PFSK-1 (cell line): ENCODE measurements around the gene TDRD6.

Experiments
- POLR2AphosphoS5 ChIP-seq: IDR thresholded peaks from 2 replicates; pipeline ENCODE4 v1.6.1; 2012; ENCODE audit warnings: low read depth, mild to moderate bottlenecking, control low read depth, low read length, moderate library complexity
- SIN3A ChIP-seq: IDR thresholded peaks from 2 replicates; pipeline ENCODE4 v1.6.1; 2012; ENCODE audit warnings: mild to moderate bottlenecking, low read length, moderate library complexity, borderline replicate concordance; ENCODE audit not compliant: insufficient read depth
- TAF1 ChIP-seq: IDR thresholded peaks from 2 replicates; pipeline ENCODE4 v1.6.1; 2012; ENCODE audit warnings: low read length, control low read depth, borderline replicate concordance; ENCODE audit not compliant: insufficient read depth
- TF ChIP-seq, protein P1 (sequence below), 2 experiments: IDR thresholded peaks; 2 replicates each; pipeline versions ENCODE4 v1.6.1 to v1.8.0; 2011 to 2012; ENCODE audit warnings: low read depth in 2 of 2, low read length in 2 of 2, control low read depth in 1 of 2, inconsistent platforms in 1 of 2, mild to moderate bottlenecking in 1 of 2, moderate library complexity in 1 of 2; ENCODE audit not compliant: insufficient read depth in 1 of 2

DNA sequence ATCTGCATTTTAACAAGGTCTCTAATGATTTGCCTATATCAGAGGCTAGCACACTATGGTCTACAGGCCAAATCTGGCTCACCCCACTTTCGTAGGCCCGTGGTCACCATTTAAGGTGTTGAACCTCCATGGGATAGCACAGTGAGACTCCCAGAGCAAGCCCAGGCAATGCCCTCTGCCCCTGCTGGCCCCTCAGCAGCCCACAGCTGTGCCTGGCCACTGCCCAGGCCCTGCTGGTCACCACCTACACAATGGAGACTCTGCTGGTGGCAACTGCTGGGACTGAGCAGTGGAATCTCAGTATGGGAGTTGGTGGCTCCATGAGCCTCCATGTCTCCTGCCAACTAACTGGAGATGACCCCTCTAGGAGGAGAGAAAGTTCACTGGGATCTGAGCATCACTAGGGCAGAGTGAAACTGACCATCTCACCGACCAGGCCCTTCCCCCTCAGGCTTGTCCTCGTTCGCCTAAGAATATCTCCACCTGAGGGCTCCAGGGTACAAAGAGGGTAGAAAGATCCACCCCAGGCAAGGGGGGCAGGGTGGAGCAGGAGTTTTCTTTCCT lies 61.3 kb downstream of the TDRD6 start:
- no peak for TF ChIP-seq POLR2AphosphoS5
- TF ChIP-seq, protein P1, sequence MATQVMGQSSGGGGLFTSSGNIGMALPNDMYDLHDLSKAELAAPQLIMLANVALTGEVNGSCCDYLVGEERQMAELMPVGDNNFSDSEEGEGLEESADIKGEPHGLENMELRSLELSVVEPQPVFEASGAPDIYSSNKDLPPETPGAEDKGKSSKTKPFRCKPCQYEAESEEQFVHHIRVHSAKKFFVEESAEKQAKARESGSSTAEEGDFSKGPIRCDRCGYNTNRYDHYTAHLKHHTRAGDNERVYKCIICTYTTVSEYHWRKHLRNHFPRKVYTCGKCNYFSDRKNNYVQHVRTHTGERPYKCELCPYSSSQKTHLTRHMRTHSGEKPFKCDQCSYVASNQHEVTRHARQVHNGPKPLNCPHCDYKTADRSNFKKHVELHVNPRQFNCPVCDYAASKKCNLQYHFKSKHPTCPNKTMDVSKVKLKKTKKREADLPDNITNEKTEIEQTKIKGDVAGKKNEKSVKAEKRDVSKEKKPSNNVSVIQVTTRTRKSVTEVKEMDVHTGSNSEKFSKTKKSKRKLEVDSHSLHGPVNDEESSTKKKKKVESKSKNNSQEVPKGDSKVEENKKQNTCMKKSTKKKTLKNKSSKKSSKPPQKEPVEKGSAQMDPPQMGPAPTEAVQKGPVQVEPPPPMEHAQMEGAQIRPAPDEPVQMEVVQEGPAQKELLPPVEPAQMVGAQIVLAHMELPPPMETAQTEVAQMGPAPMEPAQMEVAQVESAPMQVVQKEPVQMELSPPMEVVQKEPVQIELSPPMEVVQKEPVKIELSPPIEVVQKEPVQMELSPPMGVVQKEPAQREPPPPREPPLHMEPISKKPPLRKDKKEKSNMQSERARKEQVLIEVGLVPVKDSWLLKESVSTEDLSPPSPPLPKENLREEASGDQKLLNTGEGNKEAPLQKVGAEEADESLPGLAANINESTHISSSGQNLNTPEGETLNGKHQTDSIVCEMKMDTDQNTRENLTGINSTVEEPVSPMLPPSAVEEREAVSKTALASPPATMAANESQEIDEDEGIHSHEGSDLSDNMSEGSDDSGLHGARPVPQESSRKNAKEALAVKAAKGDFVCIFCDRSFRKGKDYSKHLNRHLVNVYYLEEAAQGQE (IDR thresholded peaks at IDR 0.05; ENCODE audit: insufficient read depth in 1 of 2, low read depth in 2 of 2, low read length in 2 of 2) = no peak
- no peak for TF ChIP-seq SIN3A
- TF ChIP-seq TAF1 = no peak
